GM12892 (cell line): Measurements from ENCODE around the gene SUCO.
"Not testable (repeated sequence)": the region's sequence is repeated elsewhere in the genome, so short reads cannot be mapped to it uniquely, and the experiment has no call there.

Source experiments
- DNase-seq: peaks from one replicate; pipeline ENCODE4 v3.0.0; 2011; ENCODE audit not compliant: insufficient read length
- FAIRE-seq: peaks from 2 replicates; lab custom pipeline; 2011; peaks lifted over from hg19 to GRCh38; lab: Jason Lieb, UNC
- POLR2A ChIP-seq: IDR thresholded peaks from 2 replicates; pipeline ENCODE4 v1.6.1; 2011; ENCODE audit warnings: low read depth, low read length, control low read depth
- POLR2AphosphoS5 ChIP-seq: IDR thresholded peaks from 2 replicates; pipeline ENCODE4 v1.6.1; 2011; ENCODE audit warnings: low read depth, low read length, control low read depth
- TAF1 ChIP-seq: IDR thresholded peaks from 2 replicates; pipeline ENCODE4 v1.6.1; 2011; ENCODE audit warnings: low read depth, mild to moderate bottlenecking, control low read depth, low read length, borderline replicate concordance

SUCO gene

DNA sequence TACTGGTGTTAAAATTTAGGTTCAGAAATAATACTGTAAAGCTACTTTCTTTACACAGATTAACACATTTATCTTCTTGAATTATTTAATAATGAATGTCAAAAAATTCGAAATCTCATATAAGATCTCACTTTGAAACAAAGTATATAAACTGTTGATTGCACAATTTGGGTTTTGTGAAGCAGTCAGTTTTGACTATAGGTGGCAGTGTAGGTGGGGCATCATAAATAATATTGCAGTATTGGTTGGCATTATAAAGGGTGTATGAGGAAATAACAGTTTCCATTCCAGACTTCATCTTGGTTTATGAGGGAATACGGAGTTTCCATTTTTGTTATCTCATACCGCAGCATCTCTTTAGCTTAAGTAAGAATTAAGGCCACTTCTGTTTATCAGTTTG is 49.9 kb downstream of the SUCO start:
- DNase-seq = no peak
- FAIRE-seq = no peak
- TF ChIP-seq TAF1 = no peak
- TF ChIP-seq POLR2A = no peak
- TF ChIP-seq POLR2AphosphoS5 = no peak

GRCh38 chr1:172585348-172585747 is 52.4 kb downstream of the SUCO start:
- TF ChIP-seq TAF1 = no peak
- TF ChIP-seq POLR2AphosphoS5 = no peak
- no peak for TF ChIP-seq POLR2A
- FAIRE-seq (no peak), DNase-seq (no peak)

- FAIRE-seq (no peak), DNase-seq (no peak)
- TF ChIP-seq POLR2AphosphoS5 (no peak), TAF1 (no peak), POLR2A (no peak)
Observed at GRCh38 chr1:172585861-172586260, 52.9 kb downstream of the SUCO start.

DNA sequence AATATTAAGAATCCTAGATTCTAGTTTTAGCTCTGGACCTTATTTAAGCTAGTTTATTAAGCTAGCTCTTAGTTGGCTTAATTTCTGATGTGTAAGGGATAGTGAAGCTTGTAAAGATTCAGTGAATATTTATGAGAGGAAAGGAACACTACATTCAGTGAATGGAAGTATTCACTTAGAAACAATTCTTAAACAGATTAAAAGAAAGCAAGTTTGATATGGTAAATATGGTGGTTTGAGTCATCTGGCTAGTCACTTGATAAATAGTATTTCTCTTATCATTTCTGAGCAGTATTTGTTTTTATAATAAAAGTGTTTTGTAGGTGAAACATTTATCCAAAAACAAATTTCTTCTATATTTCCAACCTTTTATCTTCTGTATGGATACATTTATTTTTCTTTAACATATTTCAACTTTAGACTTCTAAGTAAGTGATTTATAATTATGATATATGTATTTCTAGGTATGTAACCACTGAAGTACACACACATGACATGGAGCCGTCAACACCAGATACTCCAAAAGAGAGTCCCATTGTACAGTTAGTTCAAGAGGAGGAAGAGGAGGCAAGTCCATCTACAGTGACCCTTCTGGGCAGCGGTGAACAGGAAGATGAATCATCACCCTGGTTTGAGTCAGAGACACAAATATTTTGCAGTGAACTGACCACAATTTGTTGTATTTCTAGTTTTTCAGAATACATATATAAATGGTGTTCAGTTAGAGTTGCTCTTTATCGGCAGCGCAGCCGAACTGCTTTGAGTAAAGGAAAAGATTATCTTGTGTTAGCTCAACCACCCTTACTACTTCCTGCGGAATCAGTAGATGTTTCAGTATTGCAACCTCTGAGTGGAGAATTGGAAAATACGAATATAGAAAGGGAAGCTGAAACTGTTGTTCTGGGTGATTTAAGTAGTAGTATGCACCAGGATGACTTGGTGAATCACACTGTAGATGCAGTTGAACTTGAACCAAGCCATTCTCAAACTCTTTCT is 55.6 kb downstream of the SUCO start:
- TF ChIP-seq POLR2AphosphoS5 = no peak
- no peak for TF ChIP-seq POLR2A
- no peak for TF ChIP-seq TAF1
- FAIRE-seq = no peak

GRCh38 chr1:172589553-172589952 is 56.6 kb downstream of the SUCO start:
- FAIRE-seq = no peak
- no peak for DNase-seq
- no peak for TF ChIP-seq POLR2AphosphoS5
- no peak for TF ChIP-seq TAF1
- no peak for TF ChIP-seq POLR2A

More for the DNA sequence above, 55.6 kb downstream of the SUCO start:
- no peak for DNase-seq

- DNase-seq, FAIRE-seq: not testable (repeated sequence)
Observed at GRCh38 chr1:172591429-172591828, 58.5 kb downstream of the SUCO start.

GRCh38 chr1:172595066-172595465 is 62.1 kb downstream of the SUCO start:
- not testable (repeated sequence) for DNase-seq, FAIRE-seq

GRCh38 chr1:172596782-172597181 is 63.8 kb downstream of the SUCO start:
- FAIRE-seq, DNase-seq: not testable (repeated sequence)

DNA sequence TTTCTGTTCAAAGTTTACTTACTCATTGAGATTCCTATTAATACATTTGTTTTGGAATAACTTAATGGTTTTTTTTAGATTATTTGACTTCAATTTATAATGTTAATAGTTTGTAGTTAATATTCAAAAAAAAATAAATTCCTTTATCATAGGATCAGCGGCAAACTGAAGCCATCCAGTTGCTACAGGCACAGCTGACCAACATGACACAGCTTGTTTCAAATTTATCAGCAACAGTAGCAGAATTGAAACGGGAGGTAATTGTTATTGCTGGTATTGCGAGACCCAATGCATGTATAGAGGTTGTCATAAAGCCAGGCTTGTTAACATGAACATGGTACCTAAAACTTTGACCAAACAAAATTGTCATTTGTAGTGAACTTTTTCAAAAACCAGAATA is 67.0 kb downstream of the SUCO start:
- FAIRE-seq = no peak
- TF ChIP-seq POLR2A = no peak
- TF ChIP-seq TAF1 = no peak
- no peak for TF ChIP-seq POLR2AphosphoS5
- no peak for DNase-seq

- DNase-seq (no peak), FAIRE-seq (no peak)
- no peak for TF ChIP-seq POLR2A
- TF ChIP-seq POLR2AphosphoS5 = no peak
- TF ChIP-seq TAF1 = no peak
Observed at GRCh38 chr1:172600615-172601014, 67.7 kb downstream of the SUCO start.

- TF ChIP-seq POLR2A = no peak
- no peak for TF ChIP-seq POLR2AphosphoS5
- no peak for TF ChIP-seq TAF1
- DNase-seq = no peak
- no peak for FAIRE-seq
Observed at GRCh38 chr1:172601046-172601630, 68.2 kb downstream of the SUCO start.

- TF ChIP-seq POLR2A (no peak), POLR2AphosphoS5 (no peak), TAF1 (no peak)
- DNase-seq (no peak), FAIRE-seq (no peak)
Observed at GRCh38 chr1:172602706-172603105, 69.8 kb downstream of the SUCO start.

- DNase-seq (no peak), FAIRE-seq (no peak)
- TF ChIP-seq TAF1 = no peak
- TF ChIP-seq POLR2AphosphoS5 = no peak
- TF ChIP-seq POLR2A = no peak
Observed at GRCh38 chr1:172603816-172604215, 70.9 kb downstream of the SUCO start.

- no peak for FAIRE-seq
- no peak for TF ChIP-seq POLR2AphosphoS5
- no peak for TF ChIP-seq POLR2A
- no peak for TF ChIP-seq TAF1
- no peak for DNase-seq
Observed at GRCh38 chr1:172605641-172606040, 72.7 kb downstream of the SUCO start.
